Activated T-helper 9 cell treated with anti-CD3 and anti-CD28 coated beads, Interleukin-2, amount 50 U/mL, for 16 hours (primary cell): Measurements from ENCODE around the gene CDH4.
"Not testable (repeated sequence)": the region's sequence is repeated elsewhere in the genome, so short reads cannot be mapped to it uniquely, and the experiment has no call there.

Experiments used
- DNase-seq: peaks from one replicate; pipeline ENCODE4 v3.0.0-alpha.2; 2020; ENCODE audit warnings: low read depth

Gene CDH4

GRCh38 chr20:61387204-61387953 lies 135.3 kb downstream of the CDH4 start:
- no peak for DNase-seq

- DNase-seq, result no peak
Observed at GRCh38 chr20:61387954-61388348, 135.9 kb downstream of the CDH4 start.

GRCh38 chr20:61389077-61389476 lies 137.0 kb downstream of the CDH4 start:
- no peak for DNase-seq

- DNase-seq, result no peak
Observed at GRCh38 chr20:61391185-61391584, 139.1 kb downstream of the CDH4 start.

GRCh38 chr20:61391812-61392520 lies 139.9 kb downstream of the CDH4 start:
- DNase-seq, result no peak

GRCh38 chr20:61394088-61394799 lies 142.2 kb downstream of the CDH4 start:
- no peak for DNase-seq

GRCh38 chr20:61396262-61396848 lies 144.3 kb downstream of the CDH4 start:
- DNase-seq, result no peak

GRCh38 chr20:61397146-61397545 lies 145.1 kb downstream of the CDH4 start:
- no peak for DNase-seq

GRCh38 chr20:61397790-61398189 lies 145.7 kb downstream of the CDH4 start:
- no peak for DNase-seq

- no peak for DNase-seq
Observed at GRCh38 chr20:61399433-61399832, 147.4 kb downstream of the CDH4 start.

- no peak for DNase-seq
Observed at GRCh38 chr20:61400499-61400898, 148.4 kb downstream of the CDH4 start.

- no peak for DNase-seq
Observed at GRCh38 chr20:61404303-61404702, 152.2 kb downstream of the CDH4 start.

GRCh38 chr20:61405007-61405406 lies 152.9 kb downstream of the CDH4 start:
- no peak for DNase-seq

GRCh38 chr20:61406773-61407172 lies 154.7 kb downstream of the CDH4 start:
- DNase-seq, result not testable (repeated sequence)

GRCh38 chr20:61407561-61407960 lies 155.5 kb downstream of the CDH4 start:
- no peak for DNase-seq

- no peak for DNase-seq
Observed at GRCh38 chr20:61408951-61409740, 157.1 kb downstream of the CDH4 start.

- no peak for DNase-seq
Observed at GRCh38 chr20:61411743-61412142, 159.7 kb downstream of the CDH4 start.

- no peak for DNase-seq
Observed at GRCh38 chr20:61413752-61414151, 161.7 kb downstream of the CDH4 start.

GRCh38 chr20:61414455-61414991 lies 162.5 kb downstream of the CDH4 start:
- DNase-seq, result no peak

- DNase-seq, result no peak
Observed at GRCh38 chr20:61416546-61416945, 164.5 kb downstream of the CDH4 start.

GRCh38 chr20:61417221-61417941 lies 165.3 kb downstream of the CDH4 start:
- DNase-seq, result no peak
